Activated T-cell treated with anti-CD3 and anti-CD28 coated beads, Interleukin-2, amount 50 U/mL, for 1 hour (primary cell): Measurements from ENCODE around the gene RBKS.

ENCODE experiments used
- DNase-seq: peaks from one replicate; pipeline ENCODE4 v3.0.0-alpha.2; 2020

RBKS gene

GRCh38 chr2:27828305-27828704, 61.9 kb downstream of the RBKS start:
- no peak for DNase-seq

DNA sequence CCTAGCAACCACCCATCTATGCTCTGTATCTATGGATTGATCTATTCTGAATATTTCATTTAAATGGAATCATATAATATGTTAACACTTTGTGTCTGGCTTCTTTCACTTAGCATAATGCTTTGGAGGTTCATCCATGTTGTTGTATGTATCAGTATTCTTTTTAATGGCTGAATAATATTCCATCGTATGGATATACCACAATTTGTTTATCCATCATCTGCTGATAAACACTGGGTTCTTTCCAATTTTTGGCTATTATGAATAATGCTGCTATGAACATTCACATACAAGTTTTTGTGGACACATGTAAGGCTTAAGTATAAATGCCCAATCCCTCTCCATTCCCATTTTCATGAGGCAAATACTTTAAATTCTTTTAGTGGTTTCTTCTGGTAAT, 65.8 kb downstream of the RBKS start:
- no peak for DNase-seq

DNA sequence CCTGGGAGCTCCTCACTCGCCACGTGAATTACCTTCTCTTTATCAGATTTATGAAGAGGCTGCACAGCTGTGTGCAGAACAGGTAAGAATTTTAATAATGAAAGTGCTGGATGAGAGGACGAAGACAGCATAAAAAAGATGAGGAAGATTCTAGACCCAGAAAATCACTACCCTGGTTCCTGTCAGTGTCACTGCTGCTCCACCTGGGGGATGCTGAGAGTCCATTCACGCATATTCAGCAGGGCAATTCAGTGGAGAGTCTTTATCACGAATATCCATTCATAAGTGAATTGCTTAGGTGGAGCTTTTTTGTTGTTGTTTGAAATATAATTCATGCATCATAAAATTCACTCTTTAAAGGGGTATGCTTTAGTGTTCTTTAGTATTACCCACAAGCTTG, 66.6 kb downstream of the RBKS start:
- DNase-seq: no peak

DNA sequence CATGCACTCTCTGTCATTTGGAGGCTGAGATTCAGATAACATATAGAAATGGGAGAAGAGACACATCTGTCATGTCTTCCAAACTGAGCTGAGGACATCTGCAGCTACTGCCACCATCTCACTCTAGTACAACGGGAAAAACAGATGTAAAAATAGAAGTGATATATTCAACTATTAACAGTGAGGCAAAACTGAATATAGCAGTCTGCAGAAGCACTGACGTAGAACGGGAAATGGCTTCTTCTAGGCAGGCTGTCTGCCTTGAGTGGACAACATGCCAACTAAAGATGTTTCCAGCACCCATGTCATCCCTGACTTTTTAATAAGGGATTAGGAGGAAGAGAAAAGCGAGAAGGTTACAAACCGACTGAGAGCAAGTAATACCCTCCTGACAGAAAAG, 67.1 kb downstream of the RBKS start:
- no peak for DNase-seq

GRCh38 chr2:27822049-27822448, 68.1 kb downstream of the RBKS start:
- no peak for DNase-seq

DNA sequence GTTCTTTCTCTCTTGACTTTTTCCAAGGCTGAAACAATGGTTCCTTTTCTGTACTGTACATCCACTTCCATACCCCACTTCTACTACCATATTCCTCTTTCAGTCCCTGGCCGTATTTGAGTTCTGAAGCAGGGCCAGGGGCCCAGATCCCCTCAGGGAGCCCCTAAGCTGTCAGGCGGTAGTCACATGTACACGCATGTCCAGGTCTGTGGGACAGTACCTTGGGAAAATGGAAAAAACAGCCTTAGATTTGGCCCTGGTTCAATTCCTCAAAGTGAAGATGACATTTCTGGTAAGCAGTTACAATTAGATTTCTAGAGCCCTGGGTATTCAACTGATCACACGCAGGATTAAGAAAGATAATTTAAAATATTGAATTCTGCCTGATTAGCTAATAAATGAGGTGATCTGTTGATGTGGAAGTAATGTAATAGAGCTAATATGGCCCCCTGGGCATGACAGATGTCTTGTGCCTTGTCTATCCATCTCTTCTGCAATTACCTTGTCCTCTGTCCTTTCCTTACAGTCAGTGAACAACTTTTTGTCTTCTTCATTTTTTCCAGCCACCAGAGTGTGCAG, 74.2 kb downstream of the RBKS start:
- no peak for DNase-seq

DNA sequence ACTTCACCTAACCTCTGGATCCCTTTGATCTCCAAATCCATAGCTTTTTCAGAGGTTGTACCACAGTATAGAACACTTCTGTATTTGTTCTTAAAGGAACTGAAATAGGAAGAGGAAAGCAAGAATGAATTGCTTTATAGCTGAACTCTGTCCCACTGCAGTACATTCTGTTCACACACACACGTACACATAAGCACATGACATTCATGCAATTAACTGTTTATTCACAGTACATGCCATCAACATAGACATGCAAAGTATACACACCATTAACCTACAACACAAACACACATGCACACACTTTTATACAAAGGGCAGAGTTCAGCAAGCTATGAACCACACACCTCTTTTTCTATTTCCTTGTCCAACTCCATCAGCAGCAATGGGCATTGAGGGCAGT, 75.4 kb downstream of the RBKS start:
- no peak for DNase-seq

DNA sequence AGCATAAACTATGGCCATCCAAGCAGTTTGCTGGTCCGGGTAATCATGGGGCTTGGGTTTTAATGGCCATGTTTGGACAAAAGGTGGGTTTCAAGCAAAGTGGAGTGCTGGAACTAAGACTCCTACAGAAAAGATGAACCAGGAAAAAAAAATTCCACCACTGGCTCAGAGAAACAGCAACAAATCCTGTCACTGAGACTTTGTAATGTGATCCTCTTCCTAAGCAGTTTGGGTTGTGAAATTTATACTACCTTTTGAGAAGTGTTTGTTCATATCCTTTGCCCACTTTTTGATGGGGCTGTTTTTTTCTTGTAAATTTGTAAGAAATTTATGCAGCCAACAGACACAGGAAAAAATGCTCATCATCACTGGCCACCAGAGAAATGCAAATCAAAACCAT, 78.4 kb downstream of the RBKS start:
- DNase-seq: no peak

DNA sequence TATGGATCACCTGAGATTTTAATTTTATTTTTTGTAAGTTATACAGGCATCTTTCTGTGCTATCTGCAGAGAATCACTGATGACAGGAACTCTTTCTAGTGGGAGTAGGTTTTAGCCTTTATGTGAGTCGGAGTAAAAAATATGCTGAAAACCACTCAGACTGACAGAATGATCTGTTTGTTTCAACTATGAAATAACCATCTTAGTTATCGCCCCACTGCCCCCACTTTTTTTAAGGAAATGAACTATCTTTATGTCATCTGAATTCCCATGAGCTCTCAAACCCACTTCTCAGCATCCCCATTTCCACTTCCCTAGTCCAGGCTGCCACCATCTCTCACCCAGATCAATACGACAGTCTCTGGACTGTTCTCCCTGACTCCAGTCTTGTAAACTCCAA, 79.7 kb downstream of the RBKS start:
- no peak for DNase-seq

DNA sequence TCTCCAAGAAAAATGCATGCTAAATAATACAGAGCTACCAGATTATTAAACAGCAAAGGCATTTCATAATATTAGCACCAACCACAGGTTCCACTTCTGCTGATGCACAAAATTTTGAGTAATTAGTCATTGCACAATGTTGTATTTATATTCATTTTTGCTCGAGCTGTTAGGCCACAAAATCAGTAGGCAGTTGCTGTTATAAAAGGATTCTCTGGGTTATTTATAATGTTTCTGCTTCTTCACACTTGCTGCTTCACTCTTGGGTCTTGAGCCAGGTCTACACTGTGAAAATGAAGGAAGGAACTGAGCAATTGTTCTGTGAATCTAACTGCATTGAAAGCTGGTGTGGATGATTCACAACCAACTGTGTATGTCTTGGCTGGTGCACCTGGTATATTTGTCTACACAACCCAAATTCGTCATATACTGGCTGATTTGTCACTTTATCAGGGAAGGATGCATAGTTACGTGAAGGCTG, 80.4 kb downstream of the RBKS start:
- no peak for DNase-seq

DNA sequence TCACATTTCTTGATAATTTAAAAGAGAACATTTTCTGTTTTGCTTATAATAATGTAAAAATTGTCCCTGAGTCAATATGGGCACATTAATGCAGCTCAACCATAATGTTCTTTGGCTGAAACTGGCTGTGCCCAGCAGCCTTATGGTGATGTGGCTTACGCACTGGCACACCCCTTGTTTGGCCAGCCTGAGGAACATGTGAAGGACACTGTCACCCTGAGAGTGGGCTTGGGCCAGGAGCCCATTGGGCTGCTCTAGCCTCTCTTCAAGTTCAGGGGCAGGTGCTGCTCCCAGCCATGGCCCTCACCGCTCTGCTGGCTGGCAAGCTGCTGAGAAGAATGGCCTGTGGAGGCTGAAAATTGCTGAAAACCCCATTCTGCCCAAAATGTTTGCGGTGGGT, 81.2 kb downstream of the RBKS start:
- no peak for DNase-seq

GRCh38 chr2:27808418-27808817, 81.8 kb downstream of the RBKS start:
- DNase-seq: no peak

DNA sequence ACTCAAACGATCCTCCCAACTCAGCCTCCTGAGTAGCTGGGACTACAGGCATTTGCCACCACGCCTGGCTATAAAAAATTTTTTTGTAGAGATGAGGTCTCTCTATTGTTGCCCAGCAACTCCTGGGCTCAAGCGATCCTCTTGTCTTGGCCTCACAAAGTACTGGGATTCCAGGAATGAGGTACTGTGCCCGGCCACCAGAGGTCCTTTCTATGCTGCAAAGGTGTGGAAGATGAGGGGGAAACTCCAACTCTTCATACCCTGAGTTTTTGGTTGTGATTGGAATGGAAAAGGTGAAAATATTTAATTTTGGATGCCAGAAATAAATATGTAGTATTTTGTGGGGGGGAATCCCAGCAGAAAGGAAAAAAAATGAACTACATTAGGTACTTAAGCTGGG, 82.7 kb downstream of the RBKS start:
- DNase-seq: no peak

- DNase-seq: no peak
Measured at GRCh38 chr2:27806311-27807059, 83.7 kb downstream of the RBKS start.

DNA sequence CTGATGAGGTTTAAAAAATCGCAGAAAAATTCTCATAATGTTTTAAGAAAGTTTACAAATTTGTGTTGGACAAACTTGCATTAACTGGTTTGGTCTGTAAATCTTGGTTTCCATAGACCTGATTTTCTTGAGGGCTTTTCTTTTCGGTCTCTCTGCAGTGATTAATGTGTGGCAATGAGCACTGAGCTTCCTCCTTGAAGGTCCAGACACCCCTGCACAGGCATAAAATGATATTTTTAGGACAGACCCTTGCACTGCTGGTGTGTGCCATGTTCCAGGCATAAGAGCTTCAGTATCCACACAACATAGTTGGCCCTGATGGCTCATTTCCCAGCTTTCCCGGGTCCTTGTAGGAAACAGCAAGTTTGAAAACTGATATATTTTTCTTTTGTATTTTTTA, 85.0 kb downstream of the RBKS start:
- no peak for DNase-seq

GRCh38 chr2:27804146-27804545, 86.0 kb downstream of the RBKS start:
- no peak for DNase-seq

DNA sequence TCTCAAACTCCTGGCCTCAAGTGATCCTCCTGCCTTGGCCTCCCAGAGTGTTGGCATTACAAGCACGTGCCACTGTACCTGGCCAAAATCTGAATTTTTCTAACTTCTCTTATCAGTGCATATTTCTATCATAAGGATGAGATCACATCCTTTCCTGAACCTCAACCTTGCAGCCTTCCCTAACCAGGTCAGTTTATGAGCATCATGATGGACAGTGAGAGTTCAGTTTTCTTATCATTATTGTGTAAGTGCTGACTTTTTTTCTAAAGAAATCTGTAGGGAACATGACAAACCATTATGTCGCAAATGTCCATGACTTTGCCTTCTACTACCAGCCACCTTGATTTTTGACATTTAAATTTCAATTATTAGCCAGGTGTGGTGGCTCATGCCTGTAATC, 87.1 kb downstream of the RBKS start:
- DNase-seq: no peak

- DNase-seq: no peak
Measured at GRCh38 chr2:27802547-27802946, 87.6 kb downstream of the RBKS start.

GRCh38 chr2:27800856-27801255, 89.3 kb downstream of the RBKS start:
- DNase-seq: no peak

DNA sequence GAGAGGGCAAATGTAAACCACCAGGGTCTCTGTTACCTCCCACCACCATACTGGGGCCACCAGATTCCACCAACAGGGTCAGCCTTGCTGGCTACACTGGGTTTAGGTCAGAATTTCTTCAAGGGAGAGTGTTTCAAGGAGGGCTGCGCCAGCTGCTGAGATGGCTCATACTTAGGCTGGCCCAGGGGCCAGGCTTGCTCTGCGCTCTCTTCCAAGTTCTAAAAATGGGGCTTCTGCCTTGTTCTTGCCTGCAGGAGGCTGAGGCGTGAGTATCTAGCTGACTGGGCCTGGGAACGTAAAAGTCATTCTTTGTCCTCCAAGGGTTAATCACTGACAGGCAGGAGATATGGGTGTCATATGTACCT, 90.6 kb downstream of the RBKS start:
- DNase-seq: no peak

- DNase-seq: no peak
Measured at GRCh38 chr2:27798948-27799645, 91.1 kb downstream of the RBKS start.

GRCh38 chr2:27798486-27798885, 91.7 kb downstream of the RBKS start:
- DNase-seq: no peak

DNA sequence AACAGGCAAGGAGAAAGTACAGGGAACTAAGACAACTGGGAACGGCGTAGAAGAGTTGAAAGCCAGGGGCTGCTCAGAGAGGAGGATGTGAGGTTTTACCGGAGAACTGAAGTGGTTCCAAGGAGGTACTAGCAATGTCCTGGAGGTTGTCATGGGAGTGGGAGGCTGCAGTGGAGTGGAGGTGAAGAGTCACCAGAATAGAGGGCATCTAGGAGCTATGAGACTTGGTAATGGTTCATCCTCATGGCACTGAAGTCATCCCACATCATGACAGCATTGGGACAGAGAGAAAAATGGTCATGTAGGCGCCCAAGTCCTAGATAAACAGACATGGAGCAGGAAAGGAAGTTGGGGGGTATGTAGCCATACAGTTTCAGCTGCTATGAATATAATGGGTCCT, 92.3 kb downstream of the RBKS start:
- DNase-seq: no peak
